Activated naive CD8-positive, alpha-beta T cell treated with anti-CD3 and anti-CD28 coated beads, Interleukin-2, amount 10 ng/mL, durations not matched to agents 7 days and 5 days (primary cell): ENCODE measurements around the gene UBFD1. TPM values are rescaled to one million over a fixed set of nuclear protein-coding genes. Genes with fewer than 3 reads are reported as not detected.
A peak's percentile ranks its signal among the peaks of the same experiment; 100 is the strongest.
"Not testable (repeated sequence)": the region's sequence is repeated elsewhere in the genome, so short reads cannot be mapped to it uniquely, and the experiment has no call there.

Source experiments
- ATAC-seq: fragments of 150-1000 bp; cut with Tn5 transposase; one replicate; pipeline ENCODE4 v1.10.0; 2021; ENCODE audit warnings: low read depth, moderate library complexity
- POLR2A ChIA-PET: fragments of 350-600 bp; sonication (Branson Sonifier 250); formaldehyde crosslinking; loops from one replicate; lab custom pipeline; 2021; ENCODE audit warnings: antibody characterized with exemption; lab: Charles Lee
- DNase-seq: peaks from one replicate; pipeline ENCODE4 v3.0.0; 2021
- H3K27ac Mint-ChIP-seq: one replicate; pipeline ENCODE4 v1.8.0; 2022; ENCODE audit warnings: mild to moderate bottlenecking, mixed read lengths
- H3K27me3 Mint-ChIP-seq: one replicate; pipeline ENCODE4 v1.8.0; 2022; ENCODE audit warnings: mild to moderate bottlenecking, moderate library complexity, mixed read lengths
- H3K36me3 Mint-ChIP-seq: one replicate; pipeline ENCODE4 v1.8.0; 2021; ENCODE audit warnings: mild to moderate bottlenecking, mixed read lengths
- H3K4me1 Mint-ChIP-seq: one replicate; pipeline ENCODE4 v1.8.0; 2021; ENCODE audit warnings: mixed read lengths
- H3K4me3 Mint-ChIP-seq: one replicate; pipeline ENCODE4 v1.8.0; 2022; ENCODE audit warnings: mild to moderate bottlenecking, moderate library complexity, mixed read lengths
- H3K9me3 Mint-ChIP-seq: one replicate; pipeline ENCODE4 v1.8.0; 2021; ENCODE audit warnings: mixed read lengths
- total RNA-seq, 2 experiments: library from RNA; stranded (reverse); gene quantifications; one replicate each; pipeline ENCODE4 v1.2.3, GENCODE V29; 2021

UBFD1 gene
- total RNA-seq, 2 experiments from 2014 or later, result 43.3 to 44.6 TPM

GRCh38 chr16:23532448-23532847 is 25.1 kb upstream of the UBFD1 start:
- no peak for ATAC-seq
- POLR2A ChIA-PET, result no interaction called here
- Mint-ChIP-seq H3K27ac (no peak overlapping the region), H3K4me3 (no peak overlapping the region), H3K27me3 (no peaks in the 10 kb centered on the region), H3K9me3 (no peaks in the 10 kb centered on the region), H3K4me1 (no peaks in the 10 kb centered on the region), H3K36me3 (peaks cover 12% of the 10 kb centered on the region)
- no peak for DNase-seq

- ATAC-seq, result no peak
Observed at GRCh38 chr16:23534868-23535860, 22.4 kb upstream of the UBFD1 start.

GRCh38 chr16:23535901-23536300 is 21.6 kb upstream of the UBFD1 start:
- ATAC-seq (no peak), DNase-seq (no peak)
- Mint-ChIP-seq H3K9me3 (no peaks in the 10 kb centered on the region), H3K4me1 (peaks cover 3% of the 10 kb centered on the region), H3K27ac (no peak overlapping the region), H3K36me3 (peaks cover 10% of the 10 kb centered on the region), H3K4me3 (no peak overlapping the region), H3K27me3 (no peaks in the 10 kb centered on the region)
- POLR2A ChIA-PET, result no interaction called here

More at GRCh38 chr16:23534868-23535860, 22.4 kb upstream of the UBFD1 start:
- peaks cover 10% of the 10 kb centered on the region for H3K36me3 Mint-ChIP-seq
- no peak overlapping the region for H3K4me3 Mint-ChIP-seq
- POLR2A ChIA-PET, result no interaction called here
- H3K9me3 Mint-ChIP-seq, result no peaks in the 10 kb centered on the region
- no peaks in the 10 kb centered on the region for H3K27me3 Mint-ChIP-seq
- H3K4me1 Mint-ChIP-seq, result peaks cover 3% of the 10 kb centered on the region
- DNase-seq, result no peak
- H3K27ac Mint-ChIP-seq, result no peak overlapping the region

- H3K4me1 Mint-ChIP-seq, result peaks cover 3% of the 10 kb centered on the region
- no peaks in the 10 kb centered on the region for H3K27me3 Mint-ChIP-seq
- H3K4me3 Mint-ChIP-seq, result no peak overlapping the region
- no peak for ATAC-seq
- H3K36me3 Mint-ChIP-seq, result peaks cover 15% of the 10 kb centered on the region
- no peaks in the 10 kb centered on the region for H3K9me3 Mint-ChIP-seq
- DNase-seq, result no peak
- POLR2A ChIA-PET, result interaction anchor here (1.2 kb wide), 1 partner anchor 8 kb away, joined by 3 read pairs; no protein-coding TSS in a partner anchor
- H3K27ac Mint-ChIP-seq, result no peak overlapping the region
Observed at GRCh38 chr16:23537390-23537789, 20.1 kb upstream of the UBFD1 start.

GRCh38 chr16:23538919-23539278 is 18.6 kb upstream of the UBFD1 start:
- POLR2A ChIA-PET, result interaction anchor here (1.5 kb wide), 1 partner anchor 19 kb away, joined by 4 read pairs; the partner anchor contains the start of genes EARS2 and UBFD1
- H3K36me3 Mint-ChIP-seq, result peaks cover 8% of the 10 kb centered on the region

GRCh38 chr16:23539984-23540816 is 17.3 kb upstream of the UBFD1 start:
- POLR2A ChIA-PET, result interaction anchor here (1.5 kb wide), 1 partner anchor 18 kb away, joined by 4 read pairs; the partner anchor contains the start of genes EARS2 and UBFD1
- H3K9me3 Mint-ChIP-seq, result no peaks in the 10 kb centered on the region

More at GRCh38 chr16:23538919-23539278, 18.6 kb upstream of the UBFD1 start:
- no peaks in the 10 kb centered on the region for H3K27me3 Mint-ChIP-seq
- no peak overlapping the region for H3K4me3 Mint-ChIP-seq
- no peak overlapping the region for H3K27ac Mint-ChIP-seq
- no peak for ATAC-seq
- DNase-seq, result no peak
- peaks cover 3% of the 10 kb centered on the region for H3K4me1 Mint-ChIP-seq
- no peaks in the 10 kb centered on the region for H3K9me3 Mint-ChIP-seq

GRCh38 chr16:23540817-23541178 is 16.7 kb upstream of the UBFD1 start:
- POLR2A ChIA-PET, H3K36me3 Mint-ChIP-seq, H3K27me3 Mint-ChIP-seq, H3K4me1 Mint-ChIP-seq, H3K4me3 Mint-ChIP-seq, H3K9me3 Mint-ChIP-seq, H3K27ac Mint-ChIP-seq, ATAC-seq, DNase-seq: not testable (repeated sequence)

More at GRCh38 chr16:23539984-23540816, 17.3 kb upstream of the UBFD1 start:
- Mint-ChIP-seq H3K27ac (no peak overlapping the region), H3K4me3 (no peak overlapping the region), H3K36me3 (peaks cover 8% of the 10 kb centered on the region), H3K27me3 (no peaks in the 10 kb centered on the region), H3K4me1 (peaks cover 3% of the 10 kb centered on the region)
- no peak for ATAC-seq
- DNase-seq, result no peak

- POLR2A ChIA-PET, result interaction anchor here (0.9 kb wide), 1 partner anchor 134 kb away, joined by 3 read pairs; the partner anchor contains the start of gene PLK1
- DNase-seq (no peak), ATAC-seq (no peak)
- H3K36me3 Mint-ChIP-seq, result peaks cover 12% of the 10 kb centered on the region
- no peaks in the 10 kb centered on the region for H3K27me3 Mint-ChIP-seq
- no peak overlapping the region for H3K4me3 Mint-ChIP-seq
- no peak overlapping the region for H3K27ac Mint-ChIP-seq
- H3K4me1 Mint-ChIP-seq, result peaks cover 3% of the 10 kb centered on the region
- H3K9me3 Mint-ChIP-seq, result no peaks in the 10 kb centered on the region
Observed at GRCh38 chr16:23544436-23544835, 13.1 kb upstream of the UBFD1 start.

- no peak for ATAC-seq
- H3K27me3 Mint-ChIP-seq, result no peaks in the 10 kb centered on the region
- H3K4me3 Mint-ChIP-seq, result no peak overlapping the region
- DNase-seq, result no peak
- no peaks in the 10 kb centered on the region for H3K9me3 Mint-ChIP-seq
- H3K4me1 Mint-ChIP-seq, result peaks cover 3% of the 10 kb centered on the region
- peaks cover 16% of the 10 kb centered on the region for H3K36me3 Mint-ChIP-seq
- POLR2A ChIA-PET, result no interaction called here
- no peak overlapping the region for H3K27ac Mint-ChIP-seq
Observed at GRCh38 chr16:23549938-23550337, 7.6 kb upstream of the UBFD1 start.

GRCh38 chr16:23552161-23552560 is 5.4 kb upstream of the UBFD1 start:
- Mint-ChIP-seq H3K27me3 (no peaks in the 10 kb centered on the region), H3K4me3 (no peak overlapping the region), H3K9me3 (no peaks in the 10 kb centered on the region), H3K4me1 (peaks cover 11% of the 10 kb centered on the region), H3K27ac (peak overlapping the region; percentile 2), H3K36me3 (peaks cover 16% of the 10 kb centered on the region)
- POLR2A ChIA-PET, result interaction anchor here (0.8 kb wide), 1 partner anchor 47 kb away, joined by 4 read pairs; no protein-coding TSS in a partner anchor
- ATAC-seq (no peak), DNase-seq (no peak)

- DNase-seq, result no peak
- H3K27me3 Mint-ChIP-seq, result no peaks in the 10 kb centered on the region
- no peak overlapping the region for H3K27ac Mint-ChIP-seq
- no peak overlapping the region for H3K4me3 Mint-ChIP-seq
- POLR2A ChIA-PET, result no interaction called here
- no peak for ATAC-seq
- H3K36me3 Mint-ChIP-seq, result peaks cover 11% of the 10 kb centered on the region
- H3K9me3 Mint-ChIP-seq, result no peaks in the 10 kb centered on the region
- peaks cover 16% of the 10 kb centered on the region for H3K4me1 Mint-ChIP-seq
Observed at GRCh38 chr16:23554536-23554935, 3.0 kb upstream of the UBFD1 start.

GRCh38 chr16:23557779-23558702 is 514 bp downstream of the UBFD1 start:
- POLR2A ChIA-PET, result interaction anchor here (0.7 to 2.3 kb wide), 9 partner anchors 11 to 126 kb away, joined by 3 to 30 read pairs (median 4); partner anchors contain the start of genes COG7, GGA2 and NDUFAB1
- Mint-ChIP-seq H3K4me3 (peak overlapping the region; percentile 93), H3K27me3 (no peaks in the 10 kb centered on the region), H3K27ac (peak overlapping the region; percentile 87), H3K4me1 (peaks cover 24% of the 10 kb centered on the region), H3K36me3 (peaks cover 2% of the 10 kb centered on the region), H3K9me3 (no peaks in the 10 kb centered on the region)
- ATAC-seq (peak; percentile 6), DNase-seq (no peak)
